ENCODE results near the gene SURF6.

The SURF6 gene

GRCh38 chr9:133342069-133342406 lies 6.0 kb upstream of the SURF6 start:
- no peaks in the 10 kb centered on the region for H3K9me3 ChIP-seq (ENCODE audit: control insufficient read depth, insufficient read depth, low read depth, low read length)
- no peak overlapping the region for H3K27ac ChIP-seq (ENCODE audit: extremely low read depth, low read depth, low read length)
- H3K4me3 ChIP-seq (ENCODE audit: low read depth, low read length): no peak overlapping the region
- ChIA-PET POLR2A (interaction anchor here (1.0 to 2.0 kb wide), 3 partner anchors 10 to 312 kb away, joined by 3 to 12 read pairs (median 3); partner anchors contain the start of gene GTF3C5), CTCF (interaction anchor here (0.5 to 3.1 kb wide), 14 partner anchors 9 to 320 kb away, joined by 3 to 17 read pairs (median 4); partner anchors contain the start of gene CACFD1)
- peaks cover 0 to 77% of the 10 kb centered on the region in 2 experiments; a peak in 1 of 3 replicates for H3K36me3 ChIP-seq (ENCODE audit: control insufficient read depth in 2 of 2, insufficient read depth in 1 of 2, low read length in 2 of 2)
- no peaks in the 10 kb centered on the region for H3K4me1 ChIP-seq (ENCODE audit: control insufficient read depth, insufficient read depth, low read length)
- TF ChIP-seq ZNF561 (tag by site-specific recombination; IDR thresholded peaks at IDR 0.05; ENCODE audit: borderline replicate concordance): 0 out of 2 replicates have a peak, but pooled peaks have one; percentile 38
- no peak for TF ChIP-seq ZNF791 (tag by site-specific recombination; IDR thresholded peaks at IDR 0.05)
- no peak for TF ChIP-seq ZNF138 (tag by site-specific recombination; IDR thresholded peaks at IDR 0.05; ENCODE audit: borderline replicate concordance)

GRCh38 chr9:133341369-133342068 lies 5.5 kb upstream of the SURF6 start:
- POLR2A ChIA-PET: interaction anchor here (1.0 to 2.0 kb wide), 4 partner anchors 10 to 311 kb away, joined by 3 to 12 read pairs (median 4); partner anchors contain the start of genes GTF3C5, SURF1 and SURF2
- Histone ChIP-seq H3K36me3 (ENCODE audit: control insufficient read depth in 2 of 2, insufficient read depth in 1 of 2, low read length in 2 of 2) (peaks cover 0 to 77% of the 10 kb centered on the region in 2 experiments; a peak in 1 of 3 replicates), H3K4me1 (ENCODE audit: control insufficient read depth, insufficient read depth, low read length) (no peaks in the 10 kb centered on the region), H3K9me3 (ENCODE audit: control insufficient read depth, insufficient read depth, low read depth, low read length) (no peaks in the 10 kb centered on the region), H3K27ac (ENCODE audit: extremely low read depth, low read depth, low read length) (no peak overlapping the region), H3K4me3 (ENCODE audit: low read depth, low read length) (no peak overlapping the region)
- CTCF ChIA-PET: interaction anchor here (0.5 to 3.1 kb wide), 14 partner anchors 10 to 320 kb away, joined by 3 to 17 read pairs (median 4); no protein-coding TSS in a partner anchor
- TF ChIP-seq MEIS1 (CRISPR knock-in tag; IDR thresholded peaks at IDR 0.05; ENCODE audit: borderline replicate concordance): no peak

- Histone ChIP-seq H3K36me3 (ENCODE audit: control insufficient read depth in 2 of 2, insufficient read depth in 1 of 2, low read length in 2 of 2) (peaks cover 0 to 71% of the 10 kb centered on the region in 2 experiments; a peak in 1 of 3 replicates), H3K4me1 (ENCODE audit: control insufficient read depth, insufficient read depth, low read length) (no peaks in the 10 kb centered on the region), H3K4me3 (ENCODE audit: low read depth, low read length) (no peak overlapping the region), H3K9me3 (ENCODE audit: control insufficient read depth, insufficient read depth, low read depth, low read length) (no peaks in the 10 kb centered on the region), H3K27ac (ENCODE audit: extremely low read depth, low read depth, low read length) (no peak overlapping the region)
- ChIA-PET CTCF (interaction anchor here (0.8 to 1.3 kb wide), 3 partner anchors 24 to 155 kb away, joined by 3 to 4 read pairs (median 3); no protein-coding TSS in a partner anchor), POLR2A (interaction anchor here (1.1 to 1.4 kb wide), 2 partner anchors 10 to 16 kb away, joined by 3 to 4 read pairs; partner anchors contain the start of genes SURF1 and SURF2)
- TF ChIP-seq ZNF747 (tag by site-specific recombination; IDR thresholded peaks at IDR 0.05) (no peak), ZNF433 (tag by site-specific recombination; IDR thresholded peaks at IDR 0.05; ENCODE audit: low read depth) (no peak), OSR2 (tag by site-specific recombination; IDR thresholded peaks at IDR 0.05) (no peak), SETDB1 (IDR thresholded peaks at IDR 0.05; ENCODE audit: insufficient read length, low read length) (no peak), ZBTB1 (tag by site-specific recombination; IDR thresholded peaks at IDR 0.05) (no peak), ZNF157 (tag by site-specific recombination; IDR thresholded peaks at IDR 0.05) (no peak), ZNF549 (tag by site-specific recombination; IDR thresholded peaks at IDR 0.05) (no peak), MEIS1 (CRISPR knock-in tag; IDR thresholded peaks at IDR 0.05; ENCODE audit: borderline replicate concordance) (no peak)
These were observed 4.9 kb upstream of the SURF6 start for GRCh38 chr9:133340916-133341315.

GRCh38 chr9:133340256-133340655 lies 4.3 kb upstream of the SURF6 start:
- ChIA-PET POLR2A (interaction anchor here (1.0 to 2.2 kb wide), 4 partner anchors 8 to 16 kb away, joined by 3 to 15 read pairs (median 5); partner anchors contain the start of genes MED22, RPL7A, SURF1 and SURF2), CTCF (interaction anchor here (0.7 to 1.7 kb wide), 5 partner anchors 10 to 161 kb away, joined by 3 to 6 read pairs (median 3); no protein-coding TSS in a partner anchor)
- H3K4me1 ChIP-seq (ENCODE audit: control insufficient read depth, insufficient read depth, low read length): no peaks in the 10 kb centered on the region
- H3K4me3 ChIP-seq (ENCODE audit: low read depth, low read length): no peak overlapping the region
- peaks cover 0 to 64% of the 10 kb centered on the region in 2 experiments; a peak in 1 of 3 replicates for H3K36me3 ChIP-seq (ENCODE audit: control insufficient read depth in 2 of 2, insufficient read depth in 1 of 2, low read length in 2 of 2)
- H3K27ac ChIP-seq (ENCODE audit: extremely low read depth, low read depth, low read length): no peak overlapping the region
- H3K9me3 ChIP-seq (ENCODE audit: control insufficient read depth, insufficient read depth, low read depth, low read length): no peaks in the 10 kb centered on the region
- TF ChIP-seq IKZF3 (tag by site-specific recombination; IDR thresholded peaks at IDR 0.05) (no peak), ELK4 (IDR thresholded peaks at IDR 0.05; ENCODE audit: borderline replicate concordance, low read depth, low read length) (no peak), ZBTB44 (tag by site-specific recombination; IDR thresholded peaks at IDR 0.05) (no peak), ZNF280C (tag by site-specific recombination; IDR thresholded peaks at IDR 0.05) (no peak), ZNF133 (tag by site-specific recombination; IDR thresholded peaks at IDR 0.05) (no peak), ZNF670 (tag by site-specific recombination; IDR thresholded peaks at IDR 0.05; ENCODE audit: low read depth) (no peak), ZNF548 (tag by site-specific recombination; IDR thresholded peaks at IDR 0.05) (no peak), ZSCAN4 (tag by site-specific recombination; IDR thresholded peaks at IDR 0.05) (no peak), ZNF626 (tag by site-specific recombination; IDR thresholded peaks at IDR 0.05) (no peak)
